ENCODE results near the gene GALNT10. TPM values are rescaled to one million over a fixed set of nuclear protein-coding genes. Genes with fewer than 3 reads are reported as not detected.

The GALNT10 gene
- total RNA-seq, 1 donor: 13.5 TPM

DNA sequence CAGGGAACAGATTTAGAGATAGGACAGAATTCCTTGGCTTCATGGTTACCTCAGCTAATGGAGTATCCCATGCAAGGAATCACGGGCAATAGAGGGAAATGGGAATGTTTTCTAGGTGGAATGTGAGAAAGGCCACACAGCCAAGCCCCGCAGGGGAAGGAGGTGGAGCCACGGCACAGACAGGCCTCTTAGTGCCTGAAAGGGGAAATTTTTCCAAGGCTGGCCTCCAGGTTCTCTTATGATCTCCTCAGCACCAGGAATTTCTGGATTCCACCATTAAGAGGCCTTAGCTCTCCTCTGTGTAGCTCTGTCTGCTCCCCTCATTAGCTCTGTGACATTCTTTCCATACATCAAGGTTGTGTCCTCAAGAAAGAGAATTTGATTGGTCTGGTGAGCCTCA lies 124.7 kb downstream of the GALNT10 start:
- no peak for DNase-seq (ENCODE audit: low read depth in 2 of 3, low spot score in 2 of 3)

DNA sequence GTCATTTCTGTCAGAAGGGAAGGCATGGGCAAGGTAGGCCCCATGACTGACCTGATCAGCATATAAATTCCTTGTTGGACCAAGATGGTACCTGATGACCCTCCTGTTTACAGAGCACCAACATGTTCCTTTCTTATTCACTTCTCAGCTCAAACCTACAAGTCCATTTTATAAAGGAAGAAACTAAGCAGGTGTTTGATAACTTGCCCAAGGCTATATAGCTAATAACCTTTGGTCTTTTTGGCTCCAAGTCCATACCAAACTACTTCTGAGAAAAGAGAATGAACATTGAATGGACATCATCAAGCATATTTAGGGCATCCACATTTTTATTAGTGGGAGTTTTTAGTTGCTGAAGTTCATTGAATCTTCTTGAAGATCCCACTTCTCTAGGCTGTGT lies 125.2 kb downstream of the GALNT10 start:
- DNase-seq (ENCODE audit: low read depth in 2 of 3, low spot score in 2 of 3): no peak

GRCh38 chr5:154316223-154316935 lies 125.8 kb downstream of the GALNT10 start:
- DNase-seq (ENCODE audit: low read depth in 2 of 3, low spot score in 2 of 3): no peak

DNA sequence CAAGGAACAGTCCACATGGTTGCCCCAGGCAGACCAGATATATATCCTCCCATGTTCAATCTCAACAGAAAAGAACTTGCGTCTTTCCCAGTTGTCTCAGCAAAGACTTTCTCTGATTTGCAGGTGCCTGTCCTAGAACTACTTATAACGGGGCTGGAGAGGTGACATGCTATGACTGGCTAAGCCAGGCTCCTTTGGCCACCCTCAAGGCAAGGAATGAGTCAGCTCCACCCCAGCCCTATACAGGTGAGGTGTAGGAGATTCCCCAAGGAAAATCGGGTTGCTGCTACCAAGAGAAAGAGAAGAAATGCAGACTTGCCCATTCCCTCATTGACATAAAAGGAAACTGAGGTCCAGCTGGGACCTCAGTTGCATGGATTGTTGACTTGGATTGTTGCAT lies 127.4 kb downstream of the GALNT10 start:
- DNase-seq (ENCODE audit: low read depth in 2 of 3, low spot score in 2 of 3): no peak

- no peak for DNase-seq (ENCODE audit: low read depth in 2 of 3, low spot score in 2 of 3)
Observed at GRCh38 chr5:154318691-154319090, 128.2 kb downstream of the GALNT10 start.

DNA sequence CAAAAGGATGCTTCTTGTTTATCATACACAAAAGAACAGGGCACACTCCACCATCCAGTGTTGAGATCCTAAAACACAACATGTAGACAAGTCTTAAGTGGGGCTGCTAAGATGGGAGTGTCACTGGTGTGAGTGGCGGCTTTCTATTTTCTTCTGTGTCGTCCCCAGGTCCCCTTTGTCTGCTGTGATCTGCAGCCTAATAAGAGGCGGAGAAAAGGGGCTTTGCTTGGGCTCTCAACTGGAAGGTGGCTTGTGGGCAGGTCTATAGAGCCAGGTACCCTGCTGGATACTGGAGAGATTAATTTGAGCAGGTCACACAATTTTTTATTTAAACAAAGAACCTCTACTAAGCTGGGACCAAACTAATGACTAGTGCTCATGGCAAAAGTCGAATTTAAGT lies 129.2 kb downstream of the GALNT10 start:
- no peak for DNase-seq (ENCODE audit: low read depth in 2 of 3, low spot score in 2 of 3)

- peak in 1 of 3 donors; percentile 6 for DNase-seq (ENCODE audit: low read depth in 2 of 3, low spot score in 2 of 3)
Observed at GRCh38 chr5:154320224-154321089, 129.9 kb downstream of the GALNT10 start.

DNA sequence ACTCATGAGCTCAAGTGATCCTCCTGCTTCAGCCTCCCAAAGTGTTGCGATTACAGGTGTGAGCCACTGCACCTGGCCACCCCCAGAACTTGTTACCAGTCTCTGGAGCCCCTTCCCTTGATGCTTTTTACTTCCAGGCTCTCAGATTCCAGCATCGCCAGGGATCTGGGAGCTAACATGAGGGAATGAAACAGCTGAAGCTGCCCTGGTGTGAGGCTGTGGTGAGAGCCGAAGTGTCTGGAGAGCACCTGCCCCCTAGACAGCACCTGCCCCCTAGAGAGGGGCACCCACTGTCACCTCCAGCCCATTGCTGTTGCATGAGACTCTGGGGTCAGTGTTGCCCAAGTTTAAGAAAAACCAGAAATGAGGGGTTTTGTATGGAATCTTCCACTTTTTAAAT lies 131.0 kb downstream of the GALNT10 start:
- no peak for DNase-seq (ENCODE audit: low read depth in 2 of 3, low spot score in 2 of 3)

GRCh38 chr5:154324033-154324432 lies 133.5 kb downstream of the GALNT10 start:
- DNase-seq (ENCODE audit: low read depth in 2 of 3, low spot score in 2 of 3): no peak

DNA sequence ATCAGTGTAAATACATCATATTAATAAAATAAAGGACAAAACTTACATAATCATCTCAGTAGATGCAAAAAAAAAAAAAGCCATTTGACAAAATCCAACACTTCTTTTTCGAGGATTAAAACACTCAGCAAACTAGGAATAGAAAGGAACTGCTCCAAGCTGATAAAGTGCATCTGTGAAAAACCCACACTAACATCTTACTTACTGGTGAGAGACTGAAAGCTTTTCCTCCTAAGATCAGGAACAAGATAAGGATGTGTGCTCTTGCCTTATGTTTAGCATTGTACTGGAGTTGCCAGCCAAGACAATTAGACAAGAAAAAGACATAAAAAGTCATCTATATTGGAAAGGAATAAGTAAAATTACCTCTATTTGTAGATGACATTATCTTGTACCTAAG lies 135.0 kb downstream of the GALNT10 start:
- DNase-seq (ENCODE audit: low read depth in 2 of 3, low spot score in 2 of 3): no peak

- DNase-seq (ENCODE audit: low read depth in 2 of 3, low spot score in 2 of 3): no peak
Observed at GRCh38 chr5:154329062-154329461, 138.5 kb downstream of the GALNT10 start.

- no peak for DNase-seq (ENCODE audit: low read depth in 2 of 3, low spot score in 2 of 3)
Observed at GRCh38 chr5:154329519-154330040, 139.0 kb downstream of the GALNT10 start.

- no peak for DNase-seq (ENCODE audit: low read depth in 2 of 3, low spot score in 2 of 3)
Observed at GRCh38 chr5:154330097-154330667, 139.6 kb downstream of the GALNT10 start.

DNA sequence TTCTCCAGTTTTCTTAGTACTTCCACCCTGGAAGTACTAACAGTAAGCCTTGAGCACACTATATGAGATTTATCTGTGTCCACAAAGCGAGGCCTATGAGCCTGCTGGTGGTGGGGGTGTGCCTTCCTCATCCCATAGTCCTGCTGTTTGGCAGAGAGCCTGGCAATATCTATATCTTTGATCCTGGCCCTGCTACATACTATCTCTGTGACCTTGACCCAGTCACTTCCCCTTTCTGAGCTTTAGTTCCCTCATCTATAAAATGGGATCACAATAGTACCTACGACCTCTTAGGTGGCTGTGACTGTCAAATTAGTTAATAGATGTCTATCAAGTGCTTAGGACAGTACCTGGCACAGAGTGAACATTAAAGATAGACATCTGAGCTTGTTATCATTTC lies 140.7 kb downstream of the GALNT10 start:
- no peak for DNase-seq (ENCODE audit: low read depth in 2 of 3, low spot score in 2 of 3)

GRCh38 chr5:154331924-154332323 lies 141.4 kb downstream of the GALNT10 start:
- no peak for DNase-seq (ENCODE audit: low read depth in 2 of 3, low spot score in 2 of 3)

DNA sequence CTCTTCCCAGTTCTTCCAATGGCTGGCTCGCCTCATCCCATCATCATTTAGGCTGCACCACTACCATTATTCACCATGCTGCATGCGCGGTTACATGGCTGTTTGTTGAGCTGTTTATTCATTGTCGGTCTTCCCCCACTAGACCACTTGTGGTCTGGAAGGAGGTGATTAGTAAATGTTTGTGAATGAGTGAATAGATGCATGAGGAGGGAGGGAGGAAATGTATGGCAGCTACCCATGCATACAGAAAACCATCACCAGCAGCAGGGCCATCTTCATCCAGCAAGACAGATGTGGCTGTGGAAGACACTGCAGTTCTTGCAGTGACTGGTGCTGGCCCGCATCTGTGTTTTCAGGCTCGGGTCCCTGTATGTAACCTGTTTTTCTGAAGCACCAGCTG lies 141.9 kb downstream of the GALNT10 start:
- no peak for DNase-seq (ENCODE audit: low read depth in 2 of 3, low spot score in 2 of 3)

DNA sequence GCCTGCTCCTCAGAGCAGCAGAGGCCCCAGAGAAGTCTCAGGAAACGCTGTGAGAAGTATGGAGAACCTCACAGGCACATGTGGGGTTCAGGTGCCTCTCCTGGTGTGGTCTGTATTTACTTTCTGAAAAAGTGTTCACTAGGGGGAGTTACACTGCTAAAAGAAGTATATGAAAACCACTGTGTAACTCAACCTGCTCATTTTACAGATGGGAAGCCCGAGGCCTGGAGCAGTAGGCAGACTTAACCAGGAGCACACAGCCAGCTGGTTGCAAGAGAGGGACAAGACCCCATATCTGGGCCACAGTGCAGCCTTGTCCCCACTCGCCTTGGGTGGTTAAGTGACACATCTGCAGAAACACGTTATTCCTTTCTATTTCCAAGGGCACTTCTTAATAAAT lies 142.5 kb downstream of the GALNT10 start:
- DNase-seq (ENCODE audit: low read depth in 2 of 3, low spot score in 2 of 3): no peak

- no peak for DNase-seq (ENCODE audit: low read depth in 2 of 3, low spot score in 2 of 3)
Observed at GRCh38 chr5:154334406-154335064, 144.0 kb downstream of the GALNT10 start.

DNA sequence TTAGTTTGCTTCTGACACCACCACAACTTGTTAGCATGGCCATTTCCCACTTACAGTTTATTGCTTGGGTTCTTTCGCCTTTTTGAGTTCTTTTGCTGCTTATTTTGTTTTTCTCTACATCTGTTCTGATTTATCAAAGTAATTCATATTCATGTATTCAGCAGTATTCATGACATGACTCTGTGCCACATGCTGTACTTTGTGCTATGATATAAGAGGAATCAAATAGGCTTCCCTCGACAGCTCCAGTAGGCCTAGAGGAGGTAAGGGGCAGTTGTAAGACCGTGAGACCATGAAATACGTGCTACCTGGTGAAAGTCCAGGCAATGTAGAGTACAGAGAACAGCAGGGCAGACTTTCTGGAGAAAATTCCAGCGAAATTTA lies 144.5 kb downstream of the GALNT10 start:
- no peak for DNase-seq (ENCODE audit: low read depth in 2 of 3, low spot score in 2 of 3)

GRCh38 chr5:154341620-154342019 lies 151.1 kb downstream of the GALNT10 start:
- no peak for DNase-seq (ENCODE audit: low read depth in 2 of 3, low spot score in 2 of 3)

GRCh38 chr5:154342211-154342610 lies 151.7 kb downstream of the GALNT10 start:
- DNase-seq (ENCODE audit: low read depth in 2 of 3, low spot score in 2 of 3): no peak
